Liver (tissue), 9 donors: ENCODE results near the gene C8G. TPM values are rescaled to one million over a fixed set of nuclear protein-coding genes. Genes with fewer than 3 reads are reported as not detected.

Source experiments
- DNase-seq: peaks from one replicate; pipeline ENCODE4 v3.0.0-alpha.2; 2017; ENCODE audit warnings: low spot score
- H3K27ac ChIP-seq, 2 donors: one replicate each; pipeline ENCODE4 v1.7.0; 2013; ENCODE audit warnings: inconsistent platforms in 2 of 2, low read length in 2 of 2, control low read depth in 1 of 2, low read depth in 1 of 2, mild to moderate bottlenecking in 1 of 2
- H3K27me3 ChIP-seq, 4 donors: one replicate each; pipeline versions ENCODE4 v1.6.1 to v1.7.0; 2013; ENCODE audit warnings: low read length in 3 of 4, inconsistent platforms in 1 of 4, mild to moderate bottlenecking in 1 of 4, moderate library complexity in 1 of 4; ENCODE audit not compliant: control insufficient read depth in 4 of 4, insufficient read depth in 4 of 4
- H3K36me3 ChIP-seq, 4 donors: one replicate each; pipeline versions ENCODE4 v1.6.1 to v1.7.0; 2013; ENCODE audit warnings: low read length in 3 of 4, mild to moderate bottlenecking in 3 of 4, low read depth in 1 of 4, moderate library complexity in 1 of 4; ENCODE audit not compliant: control insufficient read depth in 4 of 4, insufficient read depth in 3 of 4
- H3K4me1 ChIP-seq, 4 donors: one replicate each; pipeline versions ENCODE4 v1.6.1 to v1.7.0; 2013; ENCODE audit warnings: low read length in 3 of 4, mild to moderate bottlenecking in 3 of 4, moderate library complexity in 1 of 4; ENCODE audit not compliant: control insufficient read depth in 4 of 4, insufficient read depth in 4 of 4
- H3K4me3 ChIP-seq, 3 donors: one replicate each; pipeline versions ENCODE4 v1.6.1 to v1.7.0; 2013; ENCODE audit warnings: low read length in 3 of 3, control low read depth in 1 of 3, low read depth in 1 of 3, mild to moderate bottlenecking in 1 of 3
- H3K9ac ChIP-seq, 2 donors: one replicate each; pipeline ENCODE4 v1.7.0; 2013; ENCODE audit warnings: low read length in 2 of 2, mild to moderate bottlenecking in 2 of 2, moderate library complexity in 2 of 2, control low read depth in 1 of 2, low read depth in 1 of 2
- H3K9me3 ChIP-seq, 4 donors: one replicate each; pipeline versions ENCODE4 v1.6.1 to v1.7.0; 2013; ENCODE audit warnings: low read length in 3 of 4; ENCODE audit not compliant: control insufficient read depth in 4 of 4
- EGR1 ChIP-seq, 2 donors: IDR thresholded peaks; 2 replicates each; pipeline ENCODE4 v1.6.1; 2016 to 2018; ENCODE audit warnings: antibody characterized with exemption in 2 of 2, low read depth in 2 of 2
- FOXA1 ChIP-seq: IDR thresholded peaks from 2 replicates; pipeline ENCODE4 v1.6.1; 2016; ENCODE audit warnings: antibody characterized with exemption
- FOXA2 ChIP-seq: IDR thresholded peaks from 2 replicates; pipeline ENCODE4 v1.6.1; 2016; ENCODE audit warnings: antibody characterized with exemption
- HNF4A ChIP-seq, 2 donors: conservative IDR thresholded peaks; 2 replicates each; pipeline ENCODE4 v1.6.1; 2016; ENCODE audit warnings: antibody characterized with exemption in 2 of 2, mild to moderate bottlenecking in 2 of 2
- HNF4G ChIP-seq: IDR thresholded peaks from 2 replicates; pipeline ENCODE4 v1.6.1; 2016; ENCODE audit warnings: antibody characterized with exemption
- JUND ChIP-seq, 2 donors: IDR thresholded peaks; 2 replicates each; pipeline ENCODE4 v1.6.1; 2016; ENCODE audit warnings: antibody characterized with exemption in 2 of 2
- MAX ChIP-seq: IDR thresholded peaks from 2 replicates; pipeline ENCODE4 v1.6.1; 2016; ENCODE audit warnings: antibody characterized with exemption
- RAD21 ChIP-seq, 2 donors: IDR thresholded peaks; 2 replicates each; pipeline ENCODE4 v1.6.1; 2016; ENCODE audit warnings: antibody characterized with exemption in 2 of 2, mild to moderate bottlenecking in 2 of 2
- RXRA ChIP-seq, 2 donors: IDR thresholded peaks; 2 replicates each; pipeline ENCODE4 v1.6.1; 2017 to 2018; ENCODE audit warnings: antibody characterized with exemption in 2 of 2, mild to moderate bottlenecking in 1 of 2
- SP1 ChIP-seq: IDR thresholded peaks from 2 replicates; pipeline ENCODE4 v1.6.1; 2018; ENCODE audit warnings: antibody characterized with exemption, mild to moderate bottlenecking
- TAF1 ChIP-seq: conservative IDR thresholded peaks from 2 replicates; pipeline ENCODE4 v1.6.1; 2016; ENCODE audit warnings: antibody characterized with exemption, mild to moderate bottlenecking
- YY1 ChIP-seq: IDR thresholded peaks from 2 replicates; pipeline ENCODE4 v1.6.1; 2016; ENCODE audit warnings: antibody characterized with exemption, mild to moderate bottlenecking
- WGBS: extraction: QIAGEN DNeasy Blood & Tissue Kit; methylation state at CpG from one replicate; pipeline ENCODE4 v1.1.7; 2013; 5-methylcytosine and 5-hydroxymethylcytosine counted together
- polyA plus RNA-seq, 2 donors: library from polyadenylated mRNA; stranded (reverse) in 1 of 2; unstranded in 1 of 2; fragments of 200-250 nt in 1 of 2; fragments of >200 nt in 1 of 2; fragmentation: Nextera tagmentation in 1 of 2; extraction: Ambion mirVana in 1 of 2; gene quantifications; one replicate each; pipeline versions ENCODE4 v1.2.1 to v1.2.3, GENCODE V29; 2013 to 2015
- total RNA-seq, 2 donors: library from RNA; depleted of rRNA; stranded (reverse); fragments of >200 nt; gene quantifications; one replicate each; pipeline ENCODE4 v1.2.3, GENCODE V29; 2014
- TF ChIP-seq, protein P1 (sequence below): IDR thresholded peaks from 2 replicates; pipeline ENCODE4 v1.6.1; 2016; ENCODE audit warnings: antibody characterized with exemption
- TF ChIP-seq, protein P2 (sequence below): IDR thresholded peaks from 2 replicates; pipeline ENCODE4 v1.6.1; 2016; ENCODE audit warnings: antibody characterized with exemption
- TF ChIP-seq, protein P3 (sequence below): IDR thresholded peaks from 2 replicates; pipeline ENCODE4 v1.6.1; 2016; ENCODE audit warnings: antibody characterized with exemption, mild to moderate bottlenecking
- TF ChIP-seq, protein P4 (sequence below): fragments of 150-350 bp; IDR thresholded peaks from 2 replicates; pipeline ENCODE4 v1.5.1; 2017; ENCODE audit warnings: improper control_type of control experiment, low read depth, low read length; ENCODE audit not compliant: missing input control
- donor health status: healthy.
- donor health status: healthy.
- donor health status: healthy.
- donor health status: healthy.
- donor health status: healthy.

Gene C8G
- total and polyA plus RNA-seq, 4 donors, result 25.1 to 1,117 (median 607) TPM

DNA sequence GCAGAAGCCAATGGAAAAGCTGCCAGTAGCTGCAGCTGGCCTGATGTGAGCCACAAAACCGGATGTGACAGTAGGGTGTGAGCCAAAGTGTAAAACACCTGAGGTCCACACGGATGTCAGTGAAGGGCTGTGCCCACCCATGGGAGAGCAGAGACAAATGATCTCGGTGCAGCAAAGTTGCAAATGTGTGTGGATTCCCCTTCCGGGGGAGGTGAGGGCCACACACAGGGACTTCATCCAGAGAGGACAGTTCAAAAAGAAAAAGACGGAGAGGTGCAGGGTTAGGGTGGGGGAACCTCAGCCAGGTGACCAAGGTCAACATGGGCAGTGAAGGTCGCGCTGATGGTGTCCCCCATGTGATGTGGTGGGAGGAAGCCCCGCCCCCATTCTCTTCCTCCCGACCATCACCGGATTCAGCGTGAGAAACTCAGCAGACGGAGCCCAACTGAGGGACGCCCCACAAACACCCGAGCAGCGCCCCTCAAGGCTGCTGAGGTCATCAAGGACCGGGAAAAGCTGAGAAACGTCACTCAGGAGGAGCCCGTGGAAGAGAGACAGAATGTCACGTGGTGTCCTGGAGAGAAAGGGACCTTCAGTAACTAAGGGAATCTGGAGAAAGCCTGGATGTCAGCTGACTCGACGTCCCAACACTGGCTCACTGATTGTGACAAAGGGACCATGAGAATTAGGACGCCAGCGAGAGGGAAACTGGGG, 20.9 kb downstream of the C8G start:
- TF ChIP-seq, protein P1, sequence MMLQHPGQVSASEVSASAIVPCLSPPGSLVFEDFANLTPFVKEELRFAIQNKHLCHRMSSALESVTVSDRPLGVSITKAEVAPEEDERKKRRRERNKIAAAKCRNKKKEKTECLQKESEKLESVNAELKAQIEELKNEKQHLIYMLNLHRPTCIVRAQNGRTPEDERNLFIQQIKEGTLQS, result no peak
- DNase-seq, result no peak

DNA sequence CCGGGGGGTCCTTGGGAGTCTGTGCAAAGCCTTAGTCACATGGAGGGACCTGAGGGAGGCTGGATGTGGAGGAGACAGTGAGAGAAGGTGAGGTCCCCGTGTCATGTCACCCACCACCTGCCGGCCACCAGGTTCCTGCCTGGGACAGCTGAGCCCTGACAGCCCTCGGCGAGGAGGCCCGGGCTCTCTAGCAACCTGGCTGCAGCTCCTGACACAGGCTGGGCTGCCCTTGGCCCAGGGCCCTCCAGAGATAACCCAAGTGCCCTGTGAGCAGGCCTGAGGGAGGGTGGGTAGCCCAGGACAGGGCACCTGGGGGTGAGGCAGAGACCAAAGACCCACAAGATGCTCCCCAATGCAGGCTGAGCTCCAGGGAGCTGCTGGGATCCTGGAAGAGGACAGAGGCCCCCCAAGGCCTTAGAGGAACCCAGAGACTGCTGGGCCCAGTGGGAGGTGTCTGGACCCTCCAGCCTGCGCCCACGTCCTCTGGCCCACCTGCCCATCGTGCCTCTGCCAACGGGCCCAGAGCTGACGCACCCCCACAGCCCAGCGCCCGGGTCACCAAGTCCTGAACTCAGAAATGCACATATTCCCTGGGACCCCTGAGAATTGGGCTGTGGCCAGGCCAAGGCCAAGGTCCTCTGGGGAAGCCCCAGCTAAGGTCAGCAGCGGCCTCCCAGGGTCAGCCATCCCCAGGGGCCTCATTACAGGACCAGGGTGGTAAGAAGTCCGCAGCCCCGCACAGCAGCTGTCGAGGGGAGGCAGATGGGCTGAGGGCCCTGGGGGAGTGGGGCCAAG, 23.5 kb downstream of the C8G start:
- Histone ChIP-seq H3K27me3 (no peaks in the 10 kb centered on the region), H3K4me3 (no peak overlapping the region), H3K27ac (no peak overlapping the region), H3K9me3 (no peaks in the 10 kb centered on the region), H3K36me3 (no peaks in the 10 kb centered on the region), H3K9ac (no peak overlapping the region), H3K4me1 (peaks cover 0 to 2% (median 0%) of the 10 kb centered on the region in 4 donors)
- DNase-seq, result no peak
- WGBS, result 81% methylated on average over 17 of the region's 17 CpGs
- TF ChIP-seq, protein P2, sequence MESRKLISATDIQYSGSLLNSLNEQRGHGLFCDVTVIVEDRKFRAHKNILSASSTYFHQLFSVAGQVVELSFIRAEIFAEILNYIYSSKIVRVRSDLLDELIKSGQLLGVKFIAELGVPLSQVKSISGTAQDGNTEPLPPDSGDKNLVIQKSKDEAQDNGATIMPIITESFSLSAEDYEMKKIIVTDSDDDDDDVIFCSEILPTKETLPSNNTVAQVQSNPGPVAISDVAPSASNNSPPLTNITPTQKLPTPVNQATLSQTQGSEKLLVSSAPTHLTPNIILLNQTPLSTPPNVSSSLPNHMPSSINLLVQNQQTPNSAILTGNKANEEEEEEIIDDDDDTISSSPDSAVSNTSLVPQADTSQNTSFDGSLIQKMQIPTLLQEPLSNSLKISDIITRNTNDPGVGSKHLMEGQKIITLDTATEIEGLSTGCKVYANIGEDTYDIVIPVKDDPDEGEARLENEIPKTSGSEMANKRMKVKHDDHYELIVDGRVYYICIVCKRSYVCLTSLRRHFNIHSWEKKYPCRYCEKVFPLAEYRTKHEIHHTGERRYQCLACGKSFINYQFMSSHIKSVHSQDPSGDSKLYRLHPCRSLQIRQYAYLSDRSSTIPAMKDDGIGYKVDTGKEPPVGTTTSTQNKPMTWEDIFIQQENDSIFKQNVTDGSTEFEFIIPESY, result no peak
- TF ChIP-seq SP1, result no peak
- TF ChIP-seq FOXA2, result no peak
- TF ChIP-seq, protein P3, sequence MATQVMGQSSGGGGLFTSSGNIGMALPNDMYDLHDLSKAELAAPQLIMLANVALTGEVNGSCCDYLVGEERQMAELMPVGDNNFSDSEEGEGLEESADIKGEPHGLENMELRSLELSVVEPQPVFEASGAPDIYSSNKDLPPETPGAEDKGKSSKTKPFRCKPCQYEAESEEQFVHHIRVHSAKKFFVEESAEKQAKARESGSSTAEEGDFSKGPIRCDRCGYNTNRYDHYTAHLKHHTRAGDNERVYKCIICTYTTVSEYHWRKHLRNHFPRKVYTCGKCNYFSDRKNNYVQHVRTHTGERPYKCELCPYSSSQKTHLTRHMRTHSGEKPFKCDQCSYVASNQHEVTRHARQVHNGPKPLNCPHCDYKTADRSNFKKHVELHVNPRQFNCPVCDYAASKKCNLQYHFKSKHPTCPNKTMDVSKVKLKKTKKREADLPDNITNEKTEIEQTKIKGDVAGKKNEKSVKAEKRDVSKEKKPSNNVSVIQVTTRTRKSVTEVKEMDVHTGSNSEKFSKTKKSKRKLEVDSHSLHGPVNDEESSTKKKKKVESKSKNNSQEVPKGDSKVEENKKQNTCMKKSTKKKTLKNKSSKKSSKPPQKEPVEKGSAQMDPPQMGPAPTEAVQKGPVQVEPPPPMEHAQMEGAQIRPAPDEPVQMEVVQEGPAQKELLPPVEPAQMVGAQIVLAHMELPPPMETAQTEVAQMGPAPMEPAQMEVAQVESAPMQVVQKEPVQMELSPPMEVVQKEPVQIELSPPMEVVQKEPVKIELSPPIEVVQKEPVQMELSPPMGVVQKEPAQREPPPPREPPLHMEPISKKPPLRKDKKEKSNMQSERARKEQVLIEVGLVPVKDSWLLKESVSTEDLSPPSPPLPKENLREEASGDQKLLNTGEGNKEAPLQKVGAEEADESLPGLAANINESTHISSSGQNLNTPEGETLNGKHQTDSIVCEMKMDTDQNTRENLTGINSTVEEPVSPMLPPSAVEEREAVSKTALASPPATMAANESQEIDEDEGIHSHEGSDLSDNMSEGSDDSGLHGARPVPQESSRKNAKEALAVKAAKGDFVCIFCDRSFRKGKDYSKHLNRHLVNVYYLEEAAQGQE, result no peak
- TF ChIP-seq TAF1, result no peak
- TF ChIP-seq, protein P4, sequence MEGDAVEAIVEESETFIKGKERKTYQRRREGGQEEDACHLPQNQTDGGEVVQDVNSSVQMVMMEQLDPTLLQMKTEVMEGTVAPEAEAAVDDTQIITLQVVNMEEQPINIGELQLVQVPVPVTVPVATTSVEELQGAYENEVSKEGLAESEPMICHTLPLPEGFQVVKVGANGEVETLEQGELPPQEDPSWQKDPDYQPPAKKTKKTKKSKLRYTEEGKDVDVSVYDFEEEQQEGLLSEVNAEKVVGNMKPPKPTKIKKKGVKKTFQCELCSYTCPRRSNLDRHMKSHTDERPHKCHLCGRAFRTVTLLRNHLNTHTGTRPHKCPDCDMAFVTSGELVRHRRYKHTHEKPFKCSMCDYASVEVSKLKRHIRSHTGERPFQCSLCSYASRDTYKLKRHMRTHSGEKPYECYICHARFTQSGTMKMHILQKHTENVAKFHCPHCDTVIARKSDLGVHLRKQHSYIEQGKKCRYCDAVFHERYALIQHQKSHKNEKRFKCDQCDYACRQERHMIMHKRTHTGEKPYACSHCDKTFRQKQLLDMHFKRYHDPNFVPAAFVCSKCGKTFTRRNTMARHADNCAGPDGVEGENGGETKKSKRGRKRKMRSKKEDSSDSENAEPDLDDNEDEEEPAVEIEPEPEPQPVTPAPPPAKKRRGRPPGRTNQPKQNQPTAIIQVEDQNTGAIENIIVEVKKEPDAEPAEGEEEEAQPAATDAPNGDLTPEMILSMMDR, result no peak
- no peak for TF ChIP-seq YY1
- TF ChIP-seq MAX, result no peak
- no peak for TF ChIP-seq RXRA (IDR thresholded peaks at IDR 0.05)
- no peak for TF ChIP-seq HNF4G
- no peak for TF ChIP-seq FOXA1
- no peak for TF ChIP-seq HNF4A (conservative IDR thresholded peaks at IDR 0.05)
- no peak for TF ChIP-seq EGR1 (IDR thresholded peaks at IDR 0.05; ENCODE audit: low read depth in 2 of 2)
- TF ChIP-seq, protein P1, result no peak
- TF ChIP-seq JUND (IDR thresholded peaks at IDR 0.05), result no peak
- TF ChIP-seq RAD21 (IDR thresholded peaks at IDR 0.05), result no peak

More for the DNA sequence above, 20.9 kb downstream of the C8G start:
- WGBS, result 28% methylated on average over 23 of the region's 23 CpGs
- H3K27me3 ChIP-seq, result no peaks in the 10 kb centered on the region
- no peaks in the 10 kb centered on the region for H3K9me3 ChIP-seq
- no peak overlapping the region for H3K27ac ChIP-seq
- no peaks in the 10 kb centered on the region for H3K36me3 ChIP-seq
- no peak overlapping the region for H3K9ac ChIP-seq
- no peak overlapping the region for H3K4me3 ChIP-seq
- peaks cover 0 to 2% (median 0%) of the 10 kb centered on the region in 4 donors for H3K4me1 ChIP-seq
